Vagina (tissue), 2 donors: Measurements from ENCODE around the gene EVC. TPM values are rescaled to one million over a fixed set of nuclear protein-coding genes. Genes with fewer than 3 reads are reported as not detected.

Experiments used
- DNase-seq, 2 donors: peaks; one replicate each; pipeline ENCODE4 v3.0.0-alpha.2; 2017; ENCODE audit errors: extremely low spot score in 2 of 2
- H3K27ac ChIP-seq: fragments of 200-600 bp; sonication (generic); one replicate; pipeline ENCODE4 v1.5.1; 2019
- H3K27me3 ChIP-seq: fragments of 200-600 bp; sonication (generic); one replicate; pipeline ENCODE4 v1.5.1; 2019
- H3K36me3 ChIP-seq, 2 donors: fragments of 200-600 bp; sonication (generic); one replicate each; pipeline ENCODE4 v1.5.1; 2017 to 2019
- H3K4me1 ChIP-seq: fragments of 200-600 bp; sonication (generic); one replicate; pipeline ENCODE4 v1.5.1; 2019
- H3K4me3 ChIP-seq, 2 donors: fragments of 200-600 bp; sonication (generic); 1 replicate in 1 of 2; 2 replicates in 1 of 2; pipeline ENCODE4 v1.5.1; 2016 to 2019
- H3K9me3 ChIP-seq: fragments of 200-600 bp; sonication (generic); one replicate; pipeline ENCODE4 v1.5.1; 2019
- POLR2A ChIP-seq, 2 donors: fragments of 450-650 bp; IDR thresholded peaks; one replicate each; pipeline ENCODE4 v1.6.1; 2017; ENCODE audit warnings: antibody characterized with exemption in 2 of 2, mild to moderate bottlenecking in 2 of 2, moderate library complexity in 2 of 2
- POLR2AphosphoS5 ChIP-seq, 2 donors: sonication (generic); formaldehyde crosslinking; IDR thresholded peaks; one replicate each; pipeline ENCODE4 v1.9.0; 2017; ENCODE audit warnings: antibody characterized with exemption in 2 of 2, mild to moderate bottlenecking in 2 of 2, low read depth in 1 of 2; ENCODE audit not compliant: insufficient read depth in 1 of 2
- intact Hi-C: fragments of 100-400 bp; cut with DNase I; formaldehyde crosslinking; loops from one replicate; pipeline ENCODE4 v1.15.1; 2023
- total RNA-seq: library from RNA; depleted of rRNA; stranded (reverse); fragments of >200 nt; gene quantifications from one replicate; pipeline ENCODE4 v1.2.3, GENCODE V29; 2016
- TF ChIP-seq, protein P1 (sequence below), 3 experiments: fragments of 450-650 bp in 2 of 3; fragments of 200-600 bp in 1 of 3; sonication (generic) in 1 of 3; IDR thresholded peaks; one replicate each; pipeline ENCODE4 v1.5.1; 2017 to 2019; ENCODE audit warnings: antibody characterized with exemption in 3 of 3, mild to moderate bottlenecking in 2 of 3, moderate library complexity in 2 of 3

Gene EVC
- total RNA-seq, 1 donor from 2014 or later, result 19.4 TPM

DNA sequence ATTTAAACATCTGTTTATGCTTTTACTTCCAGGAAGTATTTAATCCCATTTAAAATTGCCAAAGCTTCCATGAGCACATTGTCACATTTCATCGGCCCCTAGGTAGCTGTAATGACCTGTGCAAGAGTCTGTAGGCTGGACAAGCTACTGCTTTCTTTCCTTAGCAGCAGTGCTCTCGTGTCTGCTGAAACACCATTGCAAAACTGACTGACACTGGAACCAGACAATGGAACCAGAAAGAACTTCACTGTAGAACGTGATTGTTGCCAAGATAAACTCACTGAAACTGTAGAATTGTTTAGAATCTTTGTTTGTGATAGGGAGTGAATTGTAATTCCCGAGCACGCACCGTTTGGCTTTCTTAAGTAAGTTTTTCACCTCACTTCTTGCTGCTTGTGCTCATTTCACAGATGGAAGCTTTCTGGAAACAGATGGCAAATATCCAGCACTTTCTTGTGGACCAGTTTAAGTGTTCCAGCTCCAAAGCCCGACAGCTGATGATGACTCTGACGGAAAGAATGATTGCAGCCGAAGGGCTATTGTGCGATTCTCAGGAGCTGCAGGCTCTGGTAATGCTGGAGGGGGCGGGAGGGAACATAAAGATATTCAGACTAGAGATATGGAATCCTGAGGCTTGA, 36.9 kb downstream of the EVC start:
- intact Hi-C loops, result loop anchor here (2.0 kb wide), 1 partner anchor 19 kb away; no protein-coding TSS in a partner anchor
- peak overlapping the region; percentile 56 for H3K27ac ChIP-seq
- H3K9me3 ChIP-seq, result no peaks in the 10 kb centered on the region
- H3K4me1 ChIP-seq, result peaks cover 13% of the 10 kb centered on the region
- no peak overlapping the region for H3K4me3 ChIP-seq
- H3K36me3 ChIP-seq, result peaks cover 0 to 39% of the 10 kb centered on the region in 2 donors
- TF ChIP-seq POLR2A (IDR thresholded peaks at IDR 0.05) (no peak), POLR2AphosphoS5 (IDR thresholded peaks at IDR 0.05; ENCODE audit: insufficient read depth in 1 of 2, low read depth in 1 of 2) (no peak)
- TF ChIP-seq, protein P1, sequence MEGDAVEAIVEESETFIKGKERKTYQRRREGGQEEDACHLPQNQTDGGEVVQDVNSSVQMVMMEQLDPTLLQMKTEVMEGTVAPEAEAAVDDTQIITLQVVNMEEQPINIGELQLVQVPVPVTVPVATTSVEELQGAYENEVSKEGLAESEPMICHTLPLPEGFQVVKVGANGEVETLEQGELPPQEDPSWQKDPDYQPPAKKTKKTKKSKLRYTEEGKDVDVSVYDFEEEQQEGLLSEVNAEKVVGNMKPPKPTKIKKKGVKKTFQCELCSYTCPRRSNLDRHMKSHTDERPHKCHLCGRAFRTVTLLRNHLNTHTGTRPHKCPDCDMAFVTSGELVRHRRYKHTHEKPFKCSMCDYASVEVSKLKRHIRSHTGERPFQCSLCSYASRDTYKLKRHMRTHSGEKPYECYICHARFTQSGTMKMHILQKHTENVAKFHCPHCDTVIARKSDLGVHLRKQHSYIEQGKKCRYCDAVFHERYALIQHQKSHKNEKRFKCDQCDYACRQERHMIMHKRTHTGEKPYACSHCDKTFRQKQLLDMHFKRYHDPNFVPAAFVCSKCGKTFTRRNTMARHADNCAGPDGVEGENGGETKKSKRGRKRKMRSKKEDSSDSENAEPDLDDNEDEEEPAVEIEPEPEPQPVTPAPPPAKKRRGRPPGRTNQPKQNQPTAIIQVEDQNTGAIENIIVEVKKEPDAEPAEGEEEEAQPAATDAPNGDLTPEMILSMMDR (IDR thresholded peaks at IDR 0.05), result no peak
- no peaks in the 10 kb centered on the region for H3K27me3 ChIP-seq
- DNase-seq, result no peak

- H3K4me1 ChIP-seq, result peaks cover 13% of the 10 kb centered on the region
- H3K36me3 ChIP-seq, result peaks cover 0 to 41% of the 10 kb centered on the region in 2 donors
- intact Hi-C loops, result no loop called here
- no peak for DNase-seq
- TF ChIP-seq POLR2AphosphoS5 (IDR thresholded peaks at IDR 0.05; ENCODE audit: insufficient read depth in 1 of 2, low read depth in 1 of 2) (no peak), POLR2A (IDR thresholded peaks at IDR 0.05) (no peak)
- TF ChIP-seq, protein P1 (IDR thresholded peaks at IDR 0.05), result no peak
- no peaks in the 10 kb centered on the region for H3K9me3 ChIP-seq
- no peaks in the 10 kb centered on the region for H3K27me3 ChIP-seq
- H3K4me3 ChIP-seq, result no peak overlapping the region
- H3K27ac ChIP-seq, result no peak overlapping the region
Observed at GRCh38 chr4:5749568-5749967, 38.6 kb downstream of the EVC start.

DNA sequence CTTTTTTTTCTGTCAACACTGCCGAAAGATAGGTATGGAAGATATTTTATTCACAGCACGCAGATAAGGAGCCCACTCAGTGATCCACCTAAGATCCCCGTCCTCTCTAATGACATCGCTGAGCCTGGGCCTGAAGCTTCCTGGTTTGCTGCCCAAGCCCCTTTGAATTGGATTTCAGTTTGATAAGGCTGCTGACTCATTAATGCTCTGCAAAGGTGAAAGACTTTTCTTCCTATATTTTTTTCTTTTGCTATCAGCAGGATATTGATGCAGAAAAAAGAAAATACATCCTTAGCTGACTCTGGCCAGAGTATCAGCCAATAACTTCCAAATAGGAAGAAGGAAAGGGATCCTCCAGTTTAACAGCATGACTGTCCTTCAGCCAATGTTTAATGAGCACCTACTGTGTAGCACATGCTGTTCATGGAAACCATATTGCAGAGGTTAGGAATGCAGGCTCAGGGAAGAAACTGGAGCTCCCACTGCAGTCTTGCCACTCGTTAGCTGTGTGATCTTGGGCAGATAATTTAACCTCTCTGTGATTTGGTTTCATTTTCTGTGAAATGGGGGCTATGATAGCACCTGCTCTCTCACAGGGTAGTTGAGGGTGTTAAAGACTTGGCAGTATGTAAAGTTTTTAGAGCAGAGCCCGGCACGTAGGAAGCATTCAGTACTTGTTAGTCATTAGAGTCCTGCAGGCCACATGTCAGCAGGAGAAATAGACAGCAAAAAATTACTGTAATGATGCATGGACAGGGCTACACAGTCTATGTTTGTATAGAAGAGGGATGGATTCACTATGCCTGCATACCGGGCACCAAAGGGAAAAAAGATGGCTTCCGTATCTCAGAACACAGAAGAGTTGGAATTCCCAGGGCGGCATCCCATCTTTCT, 39.3 kb downstream of the EVC start:
- DNase-seq, result no peak
- intact Hi-C loops, result no loop called here
- Histone ChIP-seq H3K27ac (no peak overlapping the region), H3K4me3 (no peak overlapping the region), H3K9me3 (no peaks in the 10 kb centered on the region), H3K36me3 (peaks cover 0 to 47% of the 10 kb centered on the region in 2 donors), H3K4me1 (peaks cover 13% of the 10 kb centered on the region), H3K27me3 (no peaks in the 10 kb centered on the region)
- TF ChIP-seq POLR2A (IDR thresholded peaks at IDR 0.05) (no peak), POLR2AphosphoS5 (IDR thresholded peaks at IDR 0.05; ENCODE audit: insufficient read depth in 1 of 2, low read depth in 1 of 2) (no peak)
- TF ChIP-seq, protein P1 (IDR thresholded peaks at IDR 0.05), result no peak

GRCh38 chr4:5750946-5751665, 40.1 kb downstream of the EVC start:
- no peak overlapping the region for H3K4me3 ChIP-seq
- intact Hi-C loops, result no loop called here
- H3K36me3 ChIP-seq, result peaks cover 0 to 52% of the 10 kb centered on the region in 2 donors
- H3K27ac ChIP-seq, result no peak overlapping the region
- TF ChIP-seq POLR2A (IDR thresholded peaks at IDR 0.05) (no peak), POLR2AphosphoS5 (IDR thresholded peaks at IDR 0.05; ENCODE audit: insufficient read depth in 1 of 2, low read depth in 1 of 2) (no peak)
- TF ChIP-seq, protein P1 (IDR thresholded peaks at IDR 0.05), result no peak
- no peaks in the 10 kb centered on the region for H3K27me3 ChIP-seq
- H3K4me1 ChIP-seq, result peaks cover 13% of the 10 kb centered on the region
- no peaks in the 10 kb centered on the region for H3K9me3 ChIP-seq
- no peak for DNase-seq
